Mesenchymal stem cell (in vitro differentiated cells and primary cell): ENCODE results near the gene GALNT8.

ENCODE experiments used
- DNase-seq: peaks from one replicate; pipeline ENCODE4 v3.0.0-alpha.2; 2013
- H2AFZ ChIP-seq: one replicate; pipeline ENCODE4 v1.6.1; 2013; ENCODE audit warnings: low read depth, mild to moderate bottlenecking, control low read depth, inconsistent platforms, low read length, moderate library complexity
- H2AK5ac ChIP-seq: 2 replicates; pipeline ENCODE4 v1.6.1; 2013; ENCODE audit warnings: low read length, moderate library complexity, mild to moderate bottlenecking, inconsistent platforms; ENCODE audit not compliant: severe bottlenecking
- H2BK120ac ChIP-seq: one replicate; pipeline ENCODE4 v1.6.1; 2013; ENCODE audit warnings: low read depth, mild to moderate bottlenecking, inconsistent platforms, low read length, moderate library complexity
- H2BK12ac ChIP-seq, 2 experiments: one replicate each; pipeline ENCODE4 v1.6.1; 2013; ENCODE audit warnings: inconsistent platforms in 2 of 2, low read length in 2 of 2, mild to moderate bottlenecking in 2 of 2, moderate library complexity in 2 of 2, control low read depth in 1 of 2
- H2BK15ac ChIP-seq: one replicate; pipeline ENCODE4 v1.6.1; 2013; ENCODE audit warnings: mild to moderate bottlenecking, low read depth, inconsistent platforms; ENCODE audit not compliant: poor library complexity, severe bottlenecking
- H2BK5ac ChIP-seq: 2 replicates; pipeline ENCODE4 v1.6.1; 2013; ENCODE audit warnings: low read depth, mild to moderate bottlenecking, low read length, control low read depth, inconsistent platforms; ENCODE audit not compliant: poor library complexity, severe bottlenecking
- H3K14ac ChIP-seq, 2 experiments: one replicate each; pipeline ENCODE4 v1.6.1; 2013; ENCODE audit warnings: inconsistent platforms in 2 of 2, low read length in 2 of 2, control low read depth in 1 of 2, mild to moderate bottlenecking in 1 of 2, moderate library complexity in 1 of 2
- H3K18ac ChIP-seq, 2 experiments: one replicate each; pipeline ENCODE4 v1.6.1; 2013; ENCODE audit warnings: inconsistent platforms in 2 of 2, low read length in 2 of 2, control low read depth in 1 of 2, low read depth in 1 of 2, mild to moderate bottlenecking in 1 of 2
- H3K23ac ChIP-seq, 2 experiments: one replicate each; pipeline ENCODE4 v1.6.1; 2013; ENCODE audit warnings: inconsistent platforms in 2 of 2, low read length in 2 of 2, mild to moderate bottlenecking in 2 of 2, moderate library complexity in 2 of 2, control low read depth in 1 of 2
- H3K27ac ChIP-seq: 2 replicates; pipeline ENCODE4 v1.5.1; 2013; ENCODE audit warnings: mild to moderate bottlenecking, moderate library complexity, low read length, control low read depth, inconsistent platforms; ENCODE audit not compliant: poor library complexity, severe bottlenecking
- H3K27me3 ChIP-seq, 2 experiments: 2 replicates each; pipeline versions ENCODE4 v1.6.1 to v1.7.0; 2013; ENCODE audit warnings: low read length in 2 of 2, mild to moderate bottlenecking in 2 of 2, moderate library complexity in 2 of 2, control low read depth in 1 of 2, inconsistent platforms in 1 of 2; ENCODE audit not compliant: control insufficient read depth in 1 of 2, insufficient read depth in 1 of 2
- H3K36me3 ChIP-seq, 2 experiments: 2 replicates each; pipeline versions ENCODE4 v1.6.1 to v1.7.0; 2013; ENCODE audit warnings: low read length in 2 of 2, control low read depth in 1 of 2, inconsistent platforms in 1 of 2, low read depth in 1 of 2, mild to moderate bottlenecking in 1 of 2; ENCODE audit not compliant: insufficient read depth in 2 of 2, control insufficient read depth in 1 of 2
- H3K4ac ChIP-seq, 2 experiments: one replicate each; pipeline ENCODE4 v1.6.1; 2013; ENCODE audit warnings: inconsistent platforms in 2 of 2, low read length in 2 of 2, mild to moderate bottlenecking in 2 of 2, moderate library complexity in 2 of 2, control low read depth in 1 of 2, low read depth in 1 of 2
- H3K4me1 ChIP-seq: 2 replicates; pipeline ENCODE4 v1.6.1; 2013; ENCODE audit warnings: low read depth, low read length, control low read depth; ENCODE audit not compliant: control insufficient read depth, insufficient read depth
- H3K4me2 ChIP-seq: 2 replicates; pipeline ENCODE4 v1.6.1; 2013; ENCODE audit warnings: low read length, mild to moderate bottlenecking, inconsistent platforms; ENCODE audit not compliant: poor library complexity, severe bottlenecking
- H3K4me3 ChIP-seq, 2 experiments: 2 replicates each; pipeline versions ENCODE4 v1.5.1 to v1.7.0; 2013; ENCODE audit warnings: low read length in 2 of 2, mild to moderate bottlenecking in 2 of 2, control low read depth in 1 of 2, low read depth in 1 of 2; ENCODE audit not compliant: insufficient read depth in 1 of 2
- H3K79me1 ChIP-seq: replicated peaks from 2 replicates; pipeline ENCODE4 v1.6.1; 2013; ENCODE audit warnings: mild to moderate bottlenecking, control low read depth, low read length, inconsistent platforms; ENCODE audit not compliant: poor library complexity, severe bottlenecking
- H3K9ac ChIP-seq: 2 replicates; pipeline ENCODE4 v1.7.0; 2013; ENCODE audit warnings: mild to moderate bottlenecking, low read length, moderate library complexity
- H3K9me3 ChIP-seq: 2 replicates; pipeline ENCODE4 v1.7.0; 2013; ENCODE audit warnings: mild to moderate bottlenecking, low read length; ENCODE audit not compliant: control insufficient read depth
- H4K8ac ChIP-seq: one replicate; pipeline ENCODE4 v1.6.1; 2013; ENCODE audit warnings: inconsistent platforms, mild to moderate bottlenecking, low read length, moderate library complexity
- H4K91ac ChIP-seq: one replicate; pipeline ENCODE4 v1.6.1; 2013; ENCODE audit warnings: mild to moderate bottlenecking, low read length, inconsistent platforms
- WGBS: methylation state at CpG from one replicate; pipeline ENCODE4 v1.1.7; 2013; ENCODE audit warnings: mixed read lengths; 5-methylcytosine and 5-hydroxymethylcytosine counted together

The GALNT8 gene

GRCh38 chr12:4800555-4800954 is 80.4 kb downstream of the GALNT8 start:
- Histone ChIP-seq H4K91ac (no peak overlapping the region), H2BK15ac (no peak overlapping the region), H3K14ac (no peak overlapping the region), H3K9me3 (no peaks in the 10 kb centered on the region), H3K27me3 (peaks cover 3 to 50% of the 10 kb centered on the region in 2 experiments), H3K27ac (no peak overlapping the region), H2BK120ac (no peak overlapping the region), H4K8ac (no peak overlapping the region), H3K36me3 (no peaks in the 10 kb centered on the region), H3K4me1 (no peaks in the 10 kb centered on the region), H3K4me3 (no peak overlapping the region), H3K79me1 (no peaks in the 10 kb centered on the region), H2BK5ac (no peak overlapping the region), H2AK5ac (no peak overlapping the region), H3K4ac (no peak overlapping the region), H2AFZ (no peak overlapping the region), H3K23ac (no peak overlapping the region), H3K4me2 (no peak overlapping the region), H3K18ac (no peak overlapping the region), H2BK12ac (no peak overlapping the region), H3K9ac (no peak overlapping the region)
- DNase-seq: no peak

- H3K79me1 ChIP-seq: no peaks in the 10 kb centered on the region
- no peaks in the 10 kb centered on the region for H3K36me3 ChIP-seq
- H3K18ac ChIP-seq: no peak overlapping the region
- H3K27me3 ChIP-seq: peaks cover 12 to 50% of the 10 kb centered on the region in 2 experiments
- no peak overlapping the region for H4K91ac ChIP-seq
- no peak for DNase-seq
- no peak overlapping the region for H3K9ac ChIP-seq
- H2BK12ac ChIP-seq: no peak overlapping the region
- H3K14ac ChIP-seq: no peak overlapping the region
- WGBS: 100% methylated on average over 1 of the region's 2 CpGs
- no peak overlapping the region for H3K4ac ChIP-seq
- no peak overlapping the region for H3K23ac ChIP-seq
- H2BK120ac ChIP-seq: no peak overlapping the region
- no peaks in the 10 kb centered on the region for H3K4me1 ChIP-seq
- H3K9me3 ChIP-seq: no peaks in the 10 kb centered on the region
- no peak overlapping the region for H2AK5ac ChIP-seq
- H2BK15ac ChIP-seq: no peak overlapping the region
- no peak overlapping the region for H4K8ac ChIP-seq
- no peak overlapping the region for H3K4me2 ChIP-seq
- no peak overlapping the region for H3K27ac ChIP-seq
- no peak overlapping the region for H3K4me3 ChIP-seq
- H2BK5ac ChIP-seq: no peak overlapping the region
- H2AFZ ChIP-seq: no peak overlapping the region
Measured at GRCh38 chr12:4802841-4803240, 82.6 kb downstream of the GALNT8 start.

GRCh38 chr12:4806439-4807115 is 86.4 kb downstream of the GALNT8 start:
- H3K23ac ChIP-seq: no peak overlapping the region
- H3K4ac ChIP-seq: no peak overlapping the region
- H3K27me3 ChIP-seq: peaks cover 44 to 69% of the 10 kb centered on the region in 2 experiments

GRCh38 chr12:4807116-4807783 is 87.0 kb downstream of the GALNT8 start:
- no peak for DNase-seq
- Histone ChIP-seq H4K8ac (no peak overlapping the region), H3K23ac (no peak overlapping the region), H3K4ac (no peak overlapping the region), H3K9me3 (no peaks in the 10 kb centered on the region), H3K4me1 (peaks cover 12% of the 10 kb centered on the region), H2BK120ac (no peak overlapping the region), H3K27ac (no peak overlapping the region), H3K79me1 (no peaks in the 10 kb centered on the region), H3K4me2 (no peak overlapping the region), H3K9ac (no peak overlapping the region), H2AK5ac (no peak overlapping the region), H3K36me3 (no peaks in the 10 kb centered on the region), H2AFZ (no peak overlapping the region), H2BK15ac (no peak overlapping the region), H2BK12ac (no peak overlapping the region), H4K91ac (no peak overlapping the region), H3K18ac (no peak overlapping the region), H3K4me3 (no peak overlapping the region), H3K27me3 (peaks cover 51 to 76% of the 10 kb centered on the region in 2 experiments), H3K14ac (no peak overlapping the region), H2BK5ac (no peak overlapping the region)
- WGBS: 92% methylated on average over 5 of the region's 6 CpGs

More at GRCh38 chr12:4806439-4807115, 86.4 kb downstream of the GALNT8 start:
- no peak overlapping the region for H2BK15ac ChIP-seq
- H3K4me2 ChIP-seq: no peak overlapping the region
- no peak overlapping the region for H3K4me3 ChIP-seq
- no peak for DNase-seq
- no peak overlapping the region for H2BK12ac ChIP-seq
- H3K9me3 ChIP-seq: no peaks in the 10 kb centered on the region
- H2BK5ac ChIP-seq: no peak overlapping the region
- H3K79me1 ChIP-seq: no peaks in the 10 kb centered on the region
- H2AFZ ChIP-seq: no peak overlapping the region
- H3K4me1 ChIP-seq: peaks cover 12% of the 10 kb centered on the region
- 71% methylated on average over 6 of the region's 8 CpGs for WGBS
- no peak overlapping the region for H3K14ac ChIP-seq
- no peak overlapping the region for H2AK5ac ChIP-seq
- H3K18ac ChIP-seq: no peak overlapping the region
- no peak overlapping the region for H4K8ac ChIP-seq
- no peak overlapping the region for H2BK120ac ChIP-seq
- no peaks in the 10 kb centered on the region for H3K36me3 ChIP-seq
- no peak overlapping the region for H4K91ac ChIP-seq
- H3K27ac ChIP-seq: no peak overlapping the region
- H3K9ac ChIP-seq: no peak overlapping the region
